Neural crest cell (in vitro differentiated cells): ENCODE data around the gene LGALS14. TPM values are rescaled to one million over a fixed set of nuclear protein-coding genes. Genes with fewer than 3 reads are reported as not detected.
"Not testable (repeated sequence)": the region's sequence is repeated elsewhere in the genome, so short reads cannot be mapped to it uniquely, and the experiment has no call there.

Source experiments
- DNase-seq: peaks from one replicate; pipeline ENCODE4 v3.0.0; 2021; ENCODE audit warnings: low read depth, mixed read lengths, low spot score
- H3K27ac Mint-ChIP-seq: one replicate; pipeline ENCODE4 v1.8.0; 2021; ENCODE audit warnings: mild to moderate bottlenecking, mixed read lengths; ENCODE audit not compliant: unreplicated experiment
- H3K27me3 Mint-ChIP-seq: 2 replicates; pipeline ENCODE4 v1.8.0; 2021; ENCODE audit warnings: low read depth, mild to moderate bottlenecking, mixed read lengths
- H3K36me3 Mint-ChIP-seq: 2 replicates; pipeline ENCODE4 v1.8.0; 2021; ENCODE audit warnings: low read depth, mild to moderate bottlenecking, mixed read lengths
- H3K4me1 Mint-ChIP-seq: 2 replicates; pipeline ENCODE4 v1.8.0; 2021; ENCODE audit warnings: mixed read lengths
- H3K4me3 Mint-ChIP-seq: one replicate; pipeline ENCODE4 v1.8.0; 2021; ENCODE audit warnings: mild to moderate bottlenecking, mixed read lengths
- H3K9me3 Mint-ChIP-seq: 2 replicates; pipeline ENCODE4 v1.8.0; 2021; ENCODE audit warnings: mixed read lengths
- CTCF ChIP-seq: fragments of 200-600 bp; sonication (generic); conservative IDR thresholded peaks from 2 replicates; pipeline ENCODE4 v1.5.0; 2021; ENCODE audit warnings: antibody characterized with exemption, mild to moderate bottlenecking
- total RNA-seq: library from RNA; stranded (reverse); gene quantifications from 2 replicates; pipeline ENCODE4 v1.2.1, GENCODE V29; 2021

LGALS14 gene
- total RNA-seq, 1 donor from 2014 or later, result not detected

- Mint-ChIP-seq H3K4me3 (no peak overlapping the region), H3K27ac (no peak overlapping the region), H3K27me3 (peaks cover 68% of the 10 kb centered on the region), H3K36me3 (no peaks in the 10 kb centered on the region), H3K4me1 (no peaks in the 10 kb centered on the region), H3K9me3 (no peaks in the 10 kb centered on the region)
- TF ChIP-seq CTCF, result no peak
- DNase-seq, result no peak
Observed at GRCh38 chr19:39710333-39710890, 6.1 kb downstream of the LGALS14 start.

- H3K4me3 Mint-ChIP-seq, H3K27ac Mint-ChIP-seq, H3K9me3 Mint-ChIP-seq, DNase-seq, H3K4me1 Mint-ChIP-seq, H3K36me3 Mint-ChIP-seq: not testable (repeated sequence)
- H3K27me3 Mint-ChIP-seq, result peaks cover 66% of the 10 kb centered on the region
Observed at GRCh38 chr19:39720144-39720543, 15.9 kb downstream of the LGALS14 start.

- no peaks in the 10 kb centered on the region for H3K36me3 Mint-ChIP-seq
- no peak for TF ChIP-seq CTCF
- DNase-seq, result no peak
- no peak overlapping the region for H3K4me3 Mint-ChIP-seq
- H3K9me3 Mint-ChIP-seq, result no peaks in the 10 kb centered on the region
- peaks cover 77% of the 10 kb centered on the region for H3K27me3 Mint-ChIP-seq
- no peak overlapping the region for H3K27ac Mint-ChIP-seq
- no peaks in the 10 kb centered on the region for H3K4me1 Mint-ChIP-seq
Observed at GRCh38 chr19:39725995-39726394, 21.7 kb downstream of the LGALS14 start.

- Mint-ChIP-seq H3K4me1 (no peaks in the 10 kb centered on the region), H3K27ac (no peak overlapping the region), H3K36me3 (no peaks in the 10 kb centered on the region), H3K9me3 (no peaks in the 10 kb centered on the region), H3K27me3 (peaks cover 79% of the 10 kb centered on the region), H3K4me3 (no peak overlapping the region)
- no peak for DNase-seq
- TF ChIP-seq CTCF, result no peak
Observed at GRCh38 chr19:39727070-39727800, 23.0 kb downstream of the LGALS14 start.

- Mint-ChIP-seq H3K27me3 (peaks cover 71% of the 10 kb centered on the region), H3K4me3 (no peak overlapping the region), H3K27ac (peak overlapping the region; percentile 19), H3K36me3 (no peaks in the 10 kb centered on the region), H3K9me3 (peaks cover under 1% of the 10 kb centered on the region), H3K4me1 (no peaks in the 10 kb centered on the region)
- TF ChIP-seq CTCF, result no peak
- no peak for DNase-seq
Observed at GRCh38 chr19:39728040-39728439, 23.8 kb downstream of the LGALS14 start.

- H3K27ac Mint-ChIP-seq, result no peak overlapping the region
- no peaks in the 10 kb centered on the region for H3K36me3 Mint-ChIP-seq
- H3K27me3 Mint-ChIP-seq, result peaks cover 61% of the 10 kb centered on the region
Observed at GRCh38 chr19:39729594-39729993, 25.3 kb downstream of the LGALS14 start.

More at GRCh38 chr19:39729594-39729993, 25.3 kb downstream of the LGALS14 start:
- DNase-seq, result no peak
- Mint-ChIP-seq H3K4me1 (no peaks in the 10 kb centered on the region), H3K4me3 (no peak overlapping the region), H3K9me3 (peaks cover 5% of the 10 kb centered on the region)
- no peak for TF ChIP-seq CTCF
